SU-DHL-6 (cell line): Measurements from ENCODE around the gene PSMB11.
A peak's percentile ranks its signal among the peaks of the same experiment; 100 is the strongest.

ENCODE experiments used
- H2AFZ ChIP-seq: fragments of 200-600 bp; sonication (generic); 2 replicates; pipeline ENCODE4 v1.6.1; 2014; ENCODE audit warnings: low read depth, mild to moderate bottlenecking, moderate library complexity, mixed read lengths, antibody characterized with exemption, low read length; ENCODE audit not compliant: severe bottlenecking
- H3F3A ChIP-seq: fragments of 200-600 bp; shearing (Covaris generic); 2 replicates; pipeline ENCODE4 v1.6.0; 2016; ENCODE audit warnings: antibody characterized with exemption, mild to moderate bottlenecking; ENCODE audit not compliant: insufficient read depth
- H3K27ac ChIP-seq: fragments of 200-600 bp; sonication (generic); 2 replicates; pipeline ENCODE4 v1.5.1; 2016; ENCODE audit warnings: low read depth, mild to moderate bottlenecking, low read length, moderate library complexity, mixed read lengths
- H3K27me3 ChIP-seq: fragments of 200-600 bp; sonication (generic), shearing (Covaris generic); 2 replicates; pipeline ENCODE4 v1.6.0; 2014; ENCODE audit warnings: mild to moderate bottlenecking, low read length
- H3K36me3 ChIP-seq: fragments of 200-600 bp; sonication (generic); 2 replicates; pipeline ENCODE4 v1.6.1; 2014; ENCODE audit warnings: mild to moderate bottlenecking, low read length, mixed read lengths
- H3K4me2 ChIP-seq: fragments of 300-600, 200-600 bp; shearing (Covaris generic), sonication (generic); 2 replicates; pipeline ENCODE4 v1.6.0; 2014; ENCODE audit warnings: low read length, low read depth, mild to moderate bottlenecking; ENCODE audit not compliant: poor library complexity, severe bottlenecking
- H3K4me3 ChIP-seq: fragments of 200-600 bp; sonication (generic); 2 replicates; pipeline ENCODE4 v1.5.1; 2014; ENCODE audit warnings: antibody characterized with exemption, low read length, mild to moderate bottlenecking, mixed read lengths; ENCODE audit not compliant: insufficient read depth, poor library complexity, severe bottlenecking
- H3K79me2 ChIP-seq: fragments of 200-600 bp; sonication (generic); 2 replicates; pipeline ENCODE4 v1.6.1; 2014; ENCODE audit warnings: mild to moderate bottlenecking, low read length, moderate library complexity; ENCODE audit not compliant: insufficient read depth
- H3K9ac ChIP-seq: fragments of 200-600 bp; sonication (generic); 2 replicates; pipeline ENCODE4 v1.7.0; 2014; ENCODE audit warnings: mild to moderate bottlenecking, low read length
- H3K9me2 ChIP-seq: fragments of 200-600 bp; sonication (generic); replicated peaks from 2 replicates; pipeline ENCODE4 v1.6.1; 2014; ENCODE audit warnings: low read length; ENCODE audit not compliant: insufficient read depth
- H3K9me3 ChIP-seq: fragments of 200-600 bp; sonication (generic); 2 replicates; pipeline ENCODE4 v1.6.1; 2014; ENCODE audit warnings: low read length, mixed read lengths; ENCODE audit not compliant: insufficient read depth
- H4K20me1 ChIP-seq: fragments of 200-600 bp; sonication (generic); 2 replicates; pipeline ENCODE4 v1.6.1; 2014; ENCODE audit warnings: low read depth, mild to moderate bottlenecking, antibody characterized with exemption, low read length, moderate library complexity, mixed read lengths
- CTCF ChIP-seq: fragments of 200-600 bp; sonication (generic); IDR thresholded peaks from one replicate; pipeline ENCODE4 v1.5.1; 2017; ENCODE audit warnings: antibody characterized with exemption, mild to moderate bottlenecking, low read length, moderate library complexity; ENCODE audit not compliant: insufficient read depth, poor library complexity, severe bottlenecking
- EZH2phosphoT487 ChIP-seq: fragments of 200-600 bp; sonication (generic), shearing (Covaris generic); conservative IDR thresholded peaks from 2 replicates; pipeline ENCODE4 v1.6.1; 2018; ENCODE audit warnings: mild to moderate bottlenecking, antibody characterized with exemption, low read length, moderate library complexity, mixed read lengths

The PSMB11 gene

DNA sequence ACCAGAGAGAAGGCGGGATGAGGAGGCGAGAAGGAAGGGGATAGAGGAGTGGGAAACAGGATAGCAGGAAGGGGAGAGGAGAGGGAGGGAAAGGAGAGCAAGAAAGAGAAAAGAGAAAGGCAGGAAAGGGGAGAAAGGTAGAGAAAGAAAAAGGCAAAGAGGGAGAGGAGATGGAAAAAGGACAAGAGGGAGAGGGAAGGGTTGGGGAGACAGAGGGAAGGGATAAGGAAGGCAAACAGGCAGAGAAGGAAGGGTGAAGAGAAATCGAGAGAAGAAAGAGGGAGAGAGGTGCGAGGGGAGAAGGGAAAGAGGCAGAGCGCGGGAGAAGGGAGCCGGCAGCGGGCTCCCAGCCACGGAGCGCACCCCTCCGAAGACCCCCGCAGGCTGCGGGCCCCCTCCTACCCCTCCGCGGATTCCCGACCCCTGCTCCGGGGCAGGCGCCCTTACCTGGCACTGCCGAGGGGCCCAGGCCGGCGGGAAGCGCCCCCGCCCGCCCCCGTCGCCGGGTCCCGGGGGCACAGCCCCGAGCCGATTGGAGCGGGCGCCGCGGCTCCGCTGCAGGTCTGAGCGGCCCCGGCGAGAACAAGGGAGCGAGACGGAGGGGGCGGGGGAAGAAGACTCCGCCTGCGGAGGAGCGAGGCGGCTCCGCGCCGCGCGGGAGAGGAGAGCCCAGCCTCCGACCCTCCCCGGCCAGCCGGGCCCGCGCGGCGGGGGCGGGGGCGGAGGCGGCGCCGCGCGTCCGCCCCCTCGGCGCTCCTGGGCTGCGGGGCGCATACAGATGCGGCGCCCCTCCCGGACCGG lies 15.1 kb downstream of the PSMB11 start, which contains the start of gene CDH24:
Gene CDH24, minus strand, starts transcription at position 565 of the 801 bp plus-strand sequence. CDS start 1,787 bp downstream, outside the sequence.
- H3K9me3 ChIP-seq = no peaks in the 10 kb centered on the region
- H3F3A ChIP-seq = peaks cover 9% of the 10 kb centered on the region; the same call in 1 of the 2 replicates
- no peaks in the 10 kb centered on the region for H3K9me2 ChIP-seq
- H3K79me2 ChIP-seq = no peaks in the 10 kb centered on the region
- H3K27me3 ChIP-seq = no peaks in the 10 kb centered on the region
- no peak within 1 kb of the TSS; the same call in 1 of the 2 replicates for H3K27ac ChIP-seq
- H3K4me2 ChIP-seq = peak within 1 kb of the TSS; percentile 96
- TF ChIP-seq CTCF (no peak), EZH2phosphoT487 (no peak)
- peak within 1 kb of the TSS; percentile 65 for H3K4me3 ChIP-seq
- peak within 1 kb of the TSS; percentile 78 for H3K9ac ChIP-seq
- no peaks in the 10 kb centered on the region for H4K20me1 ChIP-seq
- peaks cover 4% of the 10 kb centered on the region; the same call in 1 of the 2 replicates for H3K36me3 ChIP-seq
- peak within 1 kb of the TSS; percentile 90 for H2AFZ ChIP-seq

GRCh38 chr14:23057757-23058653 lies 16.0 kb downstream of the PSMB11 start:
- Histone ChIP-seq H3K4me2 (peak overlapping the region; percentile 96), H3K79me2 (no peaks in the 10 kb centered on the region), H3F3A (peaks cover 9% of the 10 kb centered on the region; the same call in 1 of the 2 replicates), H3K27me3 (no peaks in the 10 kb centered on the region), H3K9ac (peak overlapping the region; percentile 78), H3K9me2 (no peaks in the 10 kb centered on the region), H4K20me1 (no peaks in the 10 kb centered on the region), H3K4me3 (peak overlapping the region; percentile 65), H3K27ac (no peak overlapping the region; the same call in 1 of the 2 replicates), H2AFZ (peak overlapping the region; percentile 90), H3K36me3 (peaks cover 9% of the 10 kb centered on the region; the same call in 1 of the 2 replicates), H3K9me3 (no peaks in the 10 kb centered on the region)
- TF ChIP-seq EZH2phosphoT487 (no peak), CTCF (peak; percentile 87)

GRCh38 chr14:23058654-23059504 lies 16.9 kb downstream of the PSMB11 start:
- no peaks in the 10 kb centered on the region for H4K20me1 ChIP-seq
- no peak overlapping the region for H3K4me2 ChIP-seq
- peaks cover 18% of the 10 kb centered on the region for H3K36me3 ChIP-seq
- no peaks in the 10 kb centered on the region for H3K79me2 ChIP-seq
- H2AFZ ChIP-seq = no peak overlapping the region
- H3K4me3 ChIP-seq = no peak overlapping the region
- no peaks in the 10 kb centered on the region for H3K9me3 ChIP-seq
- peaks cover 9% of the 10 kb centered on the region; the same call in 1 of the 2 replicates for H3F3A ChIP-seq
- H3K9me2 ChIP-seq = no peaks in the 10 kb centered on the region
- no peaks in the 10 kb centered on the region for H3K27me3 ChIP-seq
- no peak overlapping the region for H3K27ac ChIP-seq
- no peak overlapping the region for H3K9ac ChIP-seq
- no peak for TF ChIP-seq EZH2phosphoT487
- TF ChIP-seq CTCF = no peak
